Measurements from ENCODE around the gene TRIP6. TPM values are rescaled to one million over a fixed set of nuclear protein-coding genes. Genes with fewer than 3 reads are reported as not detected.

Gene TRIP6, protein sequence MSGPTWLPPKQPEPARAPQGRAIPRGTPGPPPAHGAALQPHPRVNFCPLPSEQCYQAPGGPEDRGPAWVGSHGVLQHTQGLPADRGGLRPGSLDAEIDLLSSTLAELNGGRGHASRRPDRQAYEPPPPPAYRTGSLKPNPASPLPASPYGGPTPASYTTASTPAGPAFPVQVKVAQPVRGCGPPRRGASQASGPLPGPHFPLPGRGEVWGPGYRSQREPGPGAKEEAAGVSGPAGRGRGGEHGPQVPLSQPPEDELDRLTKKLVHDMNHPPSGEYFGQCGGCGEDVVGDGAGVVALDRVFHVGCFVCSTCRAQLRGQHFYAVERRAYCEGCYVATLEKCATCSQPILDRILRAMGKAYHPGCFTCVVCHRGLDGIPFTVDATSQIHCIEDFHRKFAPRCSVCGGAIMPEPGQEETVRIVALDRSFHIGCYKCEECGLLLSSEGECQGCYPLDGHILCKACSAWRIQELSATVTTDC
- total RNA-seq = 25.6 TPM

DNA sequence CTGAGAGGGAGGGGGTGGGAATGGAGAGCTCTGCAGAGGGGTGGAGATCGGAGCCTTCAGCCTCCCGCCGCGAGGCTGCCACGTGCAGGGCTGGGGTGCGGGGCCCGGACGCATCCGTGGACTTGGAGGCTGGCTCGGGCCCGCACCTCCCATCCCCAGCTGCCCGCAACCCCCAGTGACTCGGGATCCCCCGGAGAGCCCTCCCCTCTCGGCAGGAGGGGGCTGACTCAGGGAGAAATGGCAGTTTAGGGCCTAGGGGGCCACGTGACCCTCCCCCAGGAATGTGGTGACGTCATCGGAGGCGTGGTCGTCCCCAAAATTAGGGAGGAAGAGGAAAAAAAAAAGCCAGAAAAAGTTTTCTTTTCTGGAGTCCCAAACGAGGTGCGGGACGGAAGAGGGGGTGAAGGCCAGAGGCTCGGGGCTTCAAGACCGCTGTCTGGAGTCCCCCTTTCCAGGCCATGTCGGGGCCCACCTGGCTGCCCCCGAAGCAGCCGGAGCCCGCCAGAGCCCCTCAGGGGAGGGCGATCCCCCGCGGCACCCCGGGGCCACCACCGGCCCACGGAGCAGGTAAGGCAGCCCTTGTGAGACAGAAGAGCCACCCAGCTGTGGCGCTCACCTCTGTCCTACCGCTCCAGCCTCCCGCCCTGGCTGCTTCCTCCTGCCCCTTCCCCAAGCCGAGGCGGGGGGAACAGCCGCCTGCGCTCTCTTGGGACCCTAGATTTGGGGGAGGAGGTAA, at the start of gene TRIP6:
Gene TRIP6, plus strand, starts transcription at position 348 of the 736 bp plus-strand sequence. Its CDS starts 111 bp downstream, at position 459.
- peak within 1 kb of the TSS; percentile 82 to 86 (median 86) for H3K9ac ChIP-seq (ENCODE audit: low read depth in 1 of 3, low read length in 3 of 3)
- H3K4me1 ChIP-seq (ENCODE audit: control insufficient read depth in 3 of 3, insufficient read depth in 3 of 3, low read length in 3 of 3) = peaks cover 11 to 30% (median 18%) of the 10 kb centered on the region in 3 donors
- peak within 1 kb of the TSS; percentile 91 for H3K27ac ChIP-seq (ENCODE audit: low read depth, low read length)
- H3K27me3 ChIP-seq (ENCODE audit: control insufficient read depth in 3 of 3, insufficient read depth in 3 of 3, low read length in 3 of 3) = peaks cover 0 to 12% (median 0%) of the 10 kb centered on the region in 3 donors
- no peaks in the 10 kb centered on the region for H3K9me3 ChIP-seq (ENCODE audit: control insufficient read depth in 3 of 3, low read length in 3 of 3)
- H3K4me3 ChIP-seq (ENCODE audit: low read length in 3 of 3) = peak within 1 kb of the TSS; percentile 73 to 78 (median 77)
- H3K36me3 ChIP-seq (ENCODE audit: control insufficient read depth in 3 of 3, insufficient read depth in 3 of 3, low read length in 3 of 3) = peaks cover 7 to 10% (median 7%) of the 10 kb centered on the region in 3 donors

DNA sequence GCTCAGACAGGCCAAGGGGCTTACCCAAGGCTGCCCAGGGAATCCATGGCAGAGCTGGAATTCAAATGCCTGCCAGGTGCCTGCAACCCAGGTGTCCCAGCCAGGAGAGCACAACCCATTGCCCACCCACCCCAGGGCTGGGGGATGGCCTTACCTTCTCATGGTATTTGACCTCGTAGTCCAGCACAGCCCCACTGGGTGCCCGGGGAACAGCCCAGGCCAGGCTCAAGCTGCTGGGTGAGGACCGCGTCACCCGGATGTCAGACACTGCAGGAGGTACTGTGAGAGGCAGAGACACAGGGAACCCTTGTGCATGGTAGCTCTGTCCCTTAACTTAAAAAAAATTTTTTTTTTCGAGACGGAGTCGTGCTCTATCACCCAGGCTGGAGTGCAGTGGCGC, 48.8 kb upstream of the TRIP6 start:
- no peaks in the 10 kb centered on the region for H3K9me3 ChIP-seq (ENCODE audit: control insufficient read depth in 3 of 3, low read length in 3 of 3)
- no peaks in the 10 kb centered on the region for H3K4me1 ChIP-seq (ENCODE audit: control insufficient read depth in 3 of 3, insufficient read depth in 3 of 3, low read length in 3 of 3)
- H3K9ac ChIP-seq (ENCODE audit: low read depth in 1 of 3, low read length in 3 of 3) = no peak overlapping the region
- H3K27ac ChIP-seq (ENCODE audit: low read depth, low read length) = no peak overlapping the region
- H3K36me3 ChIP-seq (ENCODE audit: control insufficient read depth in 3 of 3, insufficient read depth in 3 of 3, low read length in 3 of 3) = peaks cover 0 to 6% (median 4%) of the 10 kb centered on the region in 3 donors
- no peaks in the 10 kb centered on the region for H3K27me3 ChIP-seq (ENCODE audit: control insufficient read depth in 3 of 3, insufficient read depth in 3 of 3, low read length in 3 of 3)
- no peak overlapping the region for H3K4me3 ChIP-seq (ENCODE audit: low read length in 3 of 3)

DNA sequence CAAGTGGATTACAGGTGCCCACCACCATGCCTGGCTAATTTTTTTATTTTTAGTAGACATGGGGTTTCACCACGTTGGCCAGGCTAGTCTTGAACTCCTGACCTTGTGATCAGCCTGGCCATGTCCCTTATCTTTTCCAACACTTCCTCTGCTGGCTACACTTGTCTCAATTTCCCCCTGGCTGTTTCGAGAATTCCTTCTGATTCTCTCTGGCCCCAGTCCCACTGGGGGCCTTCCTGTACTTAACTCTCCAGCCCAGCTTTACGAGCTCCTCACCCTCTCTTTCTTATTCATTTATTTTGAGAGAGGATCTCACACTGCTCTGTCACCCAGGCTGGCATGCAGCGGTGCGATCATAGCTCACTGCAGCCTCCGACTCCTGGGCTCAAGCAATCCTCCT, 48.4 kb upstream of the TRIP6 start:
- Histone ChIP-seq H3K4me1 (ENCODE audit: control insufficient read depth in 3 of 3, insufficient read depth in 3 of 3, low read length in 3 of 3) (no peaks in the 10 kb centered on the region), H3K4me3 (ENCODE audit: low read length in 3 of 3) (no peak overlapping the region), H3K36me3 (ENCODE audit: control insufficient read depth in 3 of 3, insufficient read depth in 3 of 3, low read length in 3 of 3) (peaks cover 0 to 6% (median 4%) of the 10 kb centered on the region in 3 donors), H3K27me3 (ENCODE audit: control insufficient read depth in 3 of 3, insufficient read depth in 3 of 3, low read length in 3 of 3) (no peaks in the 10 kb centered on the region), H3K9ac (ENCODE audit: low read depth in 1 of 3, low read length in 3 of 3) (no peak overlapping the region), H3K9me3 (ENCODE audit: control insufficient read depth in 3 of 3, low read length in 3 of 3) (no peaks in the 10 kb centered on the region), H3K27ac (ENCODE audit: low read depth, low read length) (no peak overlapping the region)

DNA sequence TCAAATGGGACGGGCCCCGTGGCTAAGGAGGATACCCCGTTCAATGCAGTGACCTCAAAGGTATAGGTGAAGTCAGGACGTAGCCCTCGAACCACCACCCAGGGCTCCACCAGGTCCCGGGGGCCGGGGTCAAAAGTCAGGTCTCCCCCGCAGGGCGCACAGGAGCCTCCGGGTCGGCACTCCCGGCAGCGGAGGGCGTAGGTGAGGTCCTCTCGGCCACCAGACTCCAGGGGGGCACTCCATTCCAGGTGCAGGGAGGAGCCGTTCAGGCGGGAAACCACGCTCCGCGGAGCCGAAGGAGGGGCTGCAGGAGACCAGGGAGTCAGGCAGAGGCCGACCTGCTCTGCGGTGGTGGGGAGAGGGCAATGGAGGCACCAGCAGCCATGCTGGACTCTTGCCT, 47.6 kb upstream of the TRIP6 start:
- H3K36me3 ChIP-seq (ENCODE audit: control insufficient read depth in 3 of 3, insufficient read depth in 3 of 3, low read length in 3 of 3) = peaks cover 0 to 8% (median 4%) of the 10 kb centered on the region in 3 donors
- H3K9ac ChIP-seq (ENCODE audit: low read depth in 1 of 3, low read length in 3 of 3) = no peak overlapping the region
- peaks cover 0 to 3% (median 0%) of the 10 kb centered on the region in 3 donors for H3K4me1 ChIP-seq (ENCODE audit: control insufficient read depth in 3 of 3, insufficient read depth in 3 of 3, low read length in 3 of 3)
- H3K27me3 ChIP-seq (ENCODE audit: control insufficient read depth in 3 of 3, insufficient read depth in 3 of 3, low read length in 3 of 3) = peaks cover 0 to 7% (median under 1%) of the 10 kb centered on the region in 3 donors
- H3K27ac ChIP-seq (ENCODE audit: low read depth, low read length) = no peak overlapping the region
- no peak overlapping the region for H3K4me3 ChIP-seq (ENCODE audit: low read length in 3 of 3)
- no peaks in the 10 kb centered on the region for H3K9me3 ChIP-seq (ENCODE audit: control insufficient read depth in 3 of 3, low read length in 3 of 3)

DNA sequence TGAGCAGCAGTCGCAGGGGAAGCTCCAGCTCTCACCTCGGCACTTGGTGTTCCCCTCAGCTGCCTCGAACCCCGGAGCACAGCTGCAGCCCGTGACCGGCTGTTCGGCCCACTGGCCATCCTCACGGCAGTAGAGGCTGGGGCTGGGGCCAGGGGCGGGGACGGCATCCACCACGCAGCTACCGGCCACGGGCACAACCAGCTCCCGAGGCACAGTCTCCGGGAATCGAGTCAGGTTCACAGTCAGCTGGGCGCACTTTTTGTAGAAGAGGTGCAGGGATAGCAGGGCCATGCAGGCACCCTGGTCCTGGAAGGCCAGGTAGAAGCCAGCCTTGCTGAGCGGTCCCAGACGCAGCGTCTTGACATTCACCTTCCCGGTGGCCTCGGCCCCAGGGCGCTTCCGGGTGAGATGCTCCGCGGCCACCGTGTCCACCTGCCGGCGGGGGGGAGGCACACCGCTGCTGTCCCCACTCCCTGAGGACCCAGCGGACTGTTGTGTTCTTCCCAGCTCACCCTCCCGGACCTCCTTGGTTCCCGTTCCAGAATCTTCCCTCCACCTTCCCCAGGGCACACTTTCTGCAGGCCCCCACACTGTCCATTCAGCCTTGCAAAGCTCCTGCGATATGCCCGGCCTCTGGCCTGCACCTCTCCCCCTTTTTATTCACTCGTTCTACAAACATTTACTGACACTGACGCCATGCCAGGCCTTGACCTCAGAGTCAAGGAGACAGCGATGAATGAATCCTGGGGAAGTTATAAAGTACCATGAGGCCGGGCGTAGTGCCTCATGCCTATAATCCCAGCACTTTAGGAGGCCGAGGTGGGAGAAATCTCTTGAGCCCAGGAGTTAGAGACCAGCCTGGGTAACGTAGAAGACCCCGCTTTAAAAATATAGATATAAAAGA, 44.7 kb upstream of the TRIP6 start:
- no peak overlapping the region for H3K27ac ChIP-seq (ENCODE audit: low read depth, low read length)
- H3K36me3 ChIP-seq (ENCODE audit: control insufficient read depth in 3 of 3, insufficient read depth in 3 of 3, low read length in 3 of 3) = peaks cover 0 to 5% (median 4%) of the 10 kb centered on the region in 3 donors
- H3K27me3 ChIP-seq (ENCODE audit: control insufficient read depth in 3 of 3, insufficient read depth in 3 of 3, low read length in 3 of 3) = peaks cover 9 to 28% (median 19%) of the 10 kb centered on the region in 3 donors

DNA sequence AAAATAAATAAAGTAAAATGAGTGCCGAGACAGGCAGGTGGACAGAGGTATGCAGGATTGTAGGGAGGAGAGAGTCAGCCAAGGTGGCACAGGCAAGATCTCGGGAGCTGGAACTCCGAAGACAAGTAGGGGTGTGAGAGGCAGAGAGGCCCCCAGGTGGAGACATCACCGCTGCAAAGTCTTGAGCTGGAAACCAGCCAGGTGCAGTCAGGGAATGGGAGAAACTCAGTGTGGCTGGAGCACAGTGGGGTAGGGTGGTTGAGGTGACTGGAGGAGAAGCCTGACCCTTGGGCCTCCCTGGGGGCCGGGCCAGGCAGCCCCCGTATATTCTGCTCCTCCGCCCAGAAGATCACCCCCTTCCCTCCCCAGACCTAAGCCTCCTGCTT, 44.1 kb upstream of the TRIP6 start:
- Histone ChIP-seq H3K27ac (ENCODE audit: low read depth, low read length) (no peak overlapping the region), H3K9ac (ENCODE audit: low read depth in 1 of 3, low read length in 3 of 3) (no peak overlapping the region), H3K4me3 (ENCODE audit: low read length in 3 of 3) (no peak overlapping the region), H3K4me1 (ENCODE audit: control insufficient read depth in 3 of 3, insufficient read depth in 3 of 3, low read length in 3 of 3) (peaks cover 3 to 17% (median 9%) of the 10 kb centered on the region in 3 donors), H3K36me3 (ENCODE audit: control insufficient read depth in 3 of 3, insufficient read depth in 3 of 3, low read length in 3 of 3) (peaks cover 0 to 5% (median 4%) of the 10 kb centered on the region in 3 donors), H3K9me3 (ENCODE audit: control insufficient read depth in 3 of 3, low read length in 3 of 3) (no peaks in the 10 kb centered on the region), H3K27me3 (ENCODE audit: control insufficient read depth in 3 of 3, insufficient read depth in 3 of 3, low read length in 3 of 3) (peaks cover 16 to 34% (median 26%) of the 10 kb centered on the region in 3 donors)

More for the DNA sequence above, 44.7 kb upstream of the TRIP6 start:
- peaks cover 0 to 14% (median 4%) of the 10 kb centered on the region in 3 donors for H3K4me1 ChIP-seq (ENCODE audit: control insufficient read depth in 3 of 3, insufficient read depth in 3 of 3, low read length in 3 of 3)
- H3K4me3 ChIP-seq (ENCODE audit: low read length in 3 of 3) = no peak overlapping the region
- H3K9me3 ChIP-seq (ENCODE audit: control insufficient read depth in 3 of 3, low read length in 3 of 3) = no peaks in the 10 kb centered on the region
- H3K9ac ChIP-seq (ENCODE audit: low read depth in 1 of 3, low read length in 3 of 3) = no peak overlapping the region

DNA sequence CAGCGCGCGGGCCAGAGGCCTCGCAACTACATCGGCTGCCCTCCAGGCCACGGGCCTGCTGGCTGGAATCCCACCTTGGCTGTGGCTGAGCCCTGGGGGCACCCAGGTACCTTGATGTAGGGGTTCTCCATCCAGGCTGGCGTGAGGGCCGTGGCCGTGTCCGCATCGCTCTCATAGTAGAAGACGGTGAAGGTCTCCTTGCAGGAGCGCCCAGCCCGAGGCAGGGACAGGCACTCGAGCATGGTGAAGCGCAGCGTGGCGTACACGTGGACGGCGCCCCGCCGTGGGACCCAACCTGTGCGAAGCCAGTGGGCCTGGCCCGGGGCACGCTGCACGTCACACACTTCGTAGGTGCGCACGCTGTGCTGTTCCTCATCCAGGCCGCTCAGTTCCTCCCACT, 43.7 kb upstream of the TRIP6 start:
- H3K4me3 ChIP-seq (ENCODE audit: low read length in 3 of 3) = no peak overlapping the region
- peaks cover 0 to 5% (median 4%) of the 10 kb centered on the region in 3 donors for H3K36me3 ChIP-seq (ENCODE audit: control insufficient read depth in 3 of 3, insufficient read depth in 3 of 3, low read length in 3 of 3)
- no peak overlapping the region for H3K9ac ChIP-seq (ENCODE audit: low read depth in 1 of 3, low read length in 3 of 3)
- H3K9me3 ChIP-seq (ENCODE audit: control insufficient read depth in 3 of 3, low read length in 3 of 3) = no peaks in the 10 kb centered on the region
- no peak overlapping the region for H3K27ac ChIP-seq (ENCODE audit: low read depth, low read length)
- peaks cover 16 to 38% (median 29%) of the 10 kb centered on the region in 3 donors for H3K27me3 ChIP-seq (ENCODE audit: control insufficient read depth in 3 of 3, insufficient read depth in 3 of 3, low read length in 3 of 3)
- H3K4me1 ChIP-seq (ENCODE audit: control insufficient read depth in 3 of 3, insufficient read depth in 3 of 3, low read length in 3 of 3) = peaks cover 3 to 17% (median 9%) of the 10 kb centered on the region in 3 donors

DNA sequence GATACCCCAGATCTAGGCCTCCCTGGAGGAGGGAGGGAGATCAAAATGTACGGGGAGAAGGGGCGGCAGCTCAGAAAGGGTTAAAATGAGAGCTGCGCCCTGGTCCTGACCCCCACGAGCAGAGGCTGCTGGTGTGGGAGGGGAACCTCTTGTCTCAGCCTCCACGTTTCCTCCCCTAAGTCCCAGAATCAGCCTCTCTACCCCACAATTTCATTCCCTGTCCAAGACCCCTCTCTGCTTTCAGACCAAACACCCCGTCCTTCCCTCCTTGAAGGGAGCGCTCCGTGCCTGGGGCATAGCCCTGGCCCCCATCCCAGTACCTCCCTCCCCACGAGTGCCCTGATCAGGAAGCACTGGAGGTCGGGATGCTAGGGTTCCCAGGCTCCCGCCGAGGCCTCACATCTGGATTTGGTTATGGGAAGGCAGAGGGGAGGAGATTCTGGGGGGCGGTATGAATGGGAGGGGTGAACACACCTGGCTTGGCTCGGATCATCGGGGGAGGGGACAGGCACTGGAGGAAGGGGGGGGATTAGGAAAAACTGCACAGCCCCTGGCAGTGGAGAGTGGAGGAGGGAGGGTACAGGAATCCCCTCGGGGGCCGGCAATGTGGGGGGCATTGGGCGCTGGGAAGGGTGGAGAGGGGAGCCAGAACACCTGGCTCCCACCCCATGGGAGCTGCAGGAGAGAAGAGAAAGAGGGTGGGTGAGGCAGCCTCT, 42.5 kb upstream of the TRIP6 start:
- Histone ChIP-seq H3K27me3 (ENCODE audit: control insufficient read depth in 3 of 3, insufficient read depth in 3 of 3, low read length in 3 of 3) (peaks cover 24 to 41% (median 32%) of the 10 kb centered on the region in 3 donors), H3K4me3 (ENCODE audit: low read length in 3 of 3) (peak overlapping the region; percentile 35 to 56 (median 54)), H3K27ac (ENCODE audit: low read depth, low read length) (no peak overlapping the region), H3K4me1 (ENCODE audit: control insufficient read depth in 3 of 3, insufficient read depth in 3 of 3, low read length in 3 of 3) (peaks cover 3 to 17% (median 9%) of the 10 kb centered on the region in 3 donors), H3K36me3 (ENCODE audit: control insufficient read depth in 3 of 3, insufficient read depth in 3 of 3, low read length in 3 of 3) (peaks cover 0 to 5% (median 4%) of the 10 kb centered on the region in 3 donors), H3K9me3 (ENCODE audit: control insufficient read depth in 3 of 3, low read length in 3 of 3) (no peaks in the 10 kb centered on the region), H3K9ac (ENCODE audit: low read depth in 1 of 3, low read length in 3 of 3) (no peak overlapping the region)

Measured in skeletal muscle tissue (tissue), 4 donors.